A549 (cell line): ENCODE results near the gene CYP4X1. TPM values are rescaled to one million over a fixed set of nuclear protein-coding genes. Genes with fewer than 3 reads are reported as not detected.
"Not testable (repeated sequence)": the region's sequence is repeated elsewhere in the genome, so short reads cannot be mapped to it uniquely, and the experiment has no call there.

Experiments
- ATAC-seq, 2 experiments: fragments of 200-7000 bp in 1 of 2; fragments of >200 bp in 1 of 2; cut with Nextera tagmentation in 1 of 2; cut with Tn5 transposase in 1 of 2; 3 replicates each; pipeline versions ENCODE4 v1.8.0 to v1.9.1; 2018 to 2020; ENCODE audit warnings: mild to moderate bottlenecking in 1 of 2, moderate library complexity in 1 of 2
- CTCF ChIA-PET: fragments of 300-600 bp; sonication (Branson Sonifier 250); formaldehyde crosslinking; extraction: SDS; loops from one replicate; lab custom pipeline; 2021; ENCODE audit warnings: antibody characterized with exemption, inconsistent platforms; lab: Yijun Ruan, JAX
- POLR2A ChIA-PET: fragments of 350-600 bp; formaldehyde crosslinking; extraction: SDS; loops from one replicate; lab custom pipeline; 2021; ENCODE audit warnings: antibody characterized with exemption, inconsistent platforms; lab: Yijun Ruan, JAX
- DNase-seq, 2 experiments: peaks; one replicate each; pipeline versions ENCODE4 v3.0.0 to v3.0.0-alpha.2; 2011 to 2016; ENCODE audit warnings: low read depth in 1 of 2, low spot score in 1 of 2
- FAIRE-seq: peaks from 2 replicates; lab custom pipeline; 2011; peaks lifted over from hg19 to GRCh38; lab: Jason Lieb, UNC
- H3K27ac ChIP-seq, 2 experiments: fragments of >200 bp; sonication (Bioruptor Twin); formaldehyde crosslinking; 3 replicates each; pipeline ENCODE4 v1.5.1; 2016 to 2017
- H3K4me1 ChIP-seq: fragments of >200 bp; sonication (Bioruptor Twin); formaldehyde crosslinking; 3 replicates; pipeline ENCODE4 v1.6.1; 2016
- H3K4me2 ChIP-seq: fragments of >200 bp; sonication (Bioruptor Twin); formaldehyde crosslinking; 3 replicates; pipeline ENCODE4 v1.6.1; 2016
- H3K4me3 ChIP-seq: fragments of >200 bp; sonication (Bioruptor Twin); formaldehyde crosslinking; 3 replicates; pipeline ENCODE4 v1.5.1; 2016
- H3K9me3 ChIP-seq: fragments of >200 bp; sonication (Bioruptor Twin); formaldehyde crosslinking; 3 replicates; pipeline ENCODE4 v1.6.1; 2016
- ESRRA ChIP-seq: fragments of 150-350 bp; IDR thresholded peaks from 2 replicates; pipeline ENCODE4 v1.6.1; 2014; ENCODE audit warnings: mild to moderate bottlenecking, low read length, borderline replicate concordance
- GATA3 ChIP-seq: IDR thresholded peaks from 2 replicates; pipeline ENCODE4 v1.6.1; 2012; ENCODE audit warnings: borderline replicate concordance
- HEYL ChIP-seq: fragments of 250-450 bp; sonication (Bioruptor Pico); IDR thresholded peaks from 2 replicates; pipeline ENCODE4 v1.8.0; 2021; ENCODE audit warnings: mild to moderate bottlenecking, moderate library complexity
- HOXB5 ChIP-seq: fragments of 250-450 bp; sonication (Bioruptor Pico); IDR thresholded peaks from 2 replicates; pipeline ENCODE4 v1.5.0; 2020; ENCODE audit warnings: mild to moderate bottlenecking, moderate library complexity
- PHF8 ChIP-seq: fragments of 200-600 bp; sonication (generic); IDR thresholded peaks from 2 replicates; pipeline ENCODE4 v1.6.1; 2016; ENCODE audit warnings: low read depth, mild to moderate bottlenecking, antibody characterized with exemption, moderate library complexity, borderline replicate concordance
- RFX5 ChIP-seq: fragments of 450-650 bp; IDR thresholded peaks from 2 replicates; pipeline ENCODE4 v1.7.1; 2014; ENCODE audit warnings: antibody characterized with exemption, mild to moderate bottlenecking, moderate library complexity
- SMC3 ChIP-seq: fragments of >200 bp; sonication (Bioruptor Twin); formaldehyde crosslinking; IDR thresholded peaks from 3 replicates; pipeline ENCODE4 v1.6.1; 2018; ENCODE audit warnings: inconsistent platforms
- WGBS: methylation state at CpG from one replicate; pipeline ENCODE4 v1.1.6; 2017; ENCODE audit errors: missing lambda C conversion rate; 5-methylcytosine and 5-hydroxymethylcytosine counted together
- polyA plus RNA-seq, 4 experiments: library from polyadenylated mRNA; depleted of rRNA in 3 of 4; stranded (reverse); fragments of >200 nt; fragmentation: RNase III in 1 of 4; extraction: RNeasy Plus Mini Kit Qiagen cat#74134 plus additional on column Dnase treatment in 1 of 4; gene quantifications; 2 replicates in 3 of 4; 3 replicates in 1 of 4; pipeline ENCODE4 v1.2.3, GENCODE V29; 2011 to 2017
- TF ChIP-seq, protein P1 (sequence below): fragments of 150-350 bp; IDR thresholded peaks from 2 replicates; pipeline ENCODE4 v1.6.1; 2014; ENCODE audit warnings: low read depth, mild to moderate bottlenecking, low read length
- TF ChIP-seq, protein P2 (sequence below): fragments of 250-450 bp; sonication (Bioruptor Pico); IDR thresholded peaks from 2 replicates; pipeline ENCODE4 v1.5.0; 2021; ENCODE audit warnings: mild to moderate bottlenecking, moderate library complexity, borderline replicate concordance
- TF ChIP-seq, protein P3 (sequence below): fragments of >200 bp; sonication (Bioruptor Twin); formaldehyde crosslinking; IDR thresholded peaks from 2 replicates; pipeline ENCODE4 v1.6.1; 2016

Gene CYP4X1
- polyA plus RNA-seq, 2 of the 4 experiments (the other 2 are of a cell fraction), result not detected

DNA sequence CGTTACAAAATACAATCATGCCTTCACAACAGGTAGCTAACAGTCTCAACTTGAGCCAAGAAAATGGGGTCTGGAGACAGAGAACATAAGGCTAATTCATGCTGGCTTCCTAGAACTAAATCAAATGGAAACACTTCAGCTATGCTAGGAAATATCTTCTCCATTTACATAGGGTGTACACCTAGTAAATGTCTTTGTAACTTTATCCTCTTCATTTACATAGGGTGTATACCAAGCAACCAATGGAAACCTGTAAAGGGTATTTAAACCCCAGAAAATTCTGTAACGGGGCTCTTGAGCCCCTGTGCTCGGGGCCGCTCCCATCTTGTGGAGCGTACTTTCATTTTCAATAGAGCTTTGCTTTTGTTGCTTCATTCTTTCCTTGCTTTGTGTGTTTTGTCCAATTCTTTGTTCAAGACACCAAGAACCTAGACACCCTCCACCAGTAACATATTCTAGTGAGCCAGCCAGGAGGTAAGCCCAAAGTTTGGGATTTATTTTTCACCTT, 19.5 kb upstream of the CYP4X1 start:
- WGBS, result 22% methylated on average over 5 of the region's 5 CpGs
- no peak overlapping the region for H3K4me3 ChIP-seq
- ATAC-seq (no peak), FAIRE-seq (no peak), DNase-seq (no peak)
- 0 out of 3 replicates have a peak overlapping the region, but pooled peaks have one; percentile 25 for H3K4me2 ChIP-seq
- H3K9me3 ChIP-seq, result no peaks in the 10 kb centered on the region
- POLR2A ChIA-PET, result no interaction called here
- H3K4me1 ChIP-seq, result no peaks in the 10 kb centered on the region
- TF ChIP-seq PHF8, result no peak
- TF ChIP-seq, all 56 proteins: peak for 0
- CTCF ChIA-PET, result no interaction called here
- no peak overlapping the region for H3K27ac ChIP-seq

DNA sequence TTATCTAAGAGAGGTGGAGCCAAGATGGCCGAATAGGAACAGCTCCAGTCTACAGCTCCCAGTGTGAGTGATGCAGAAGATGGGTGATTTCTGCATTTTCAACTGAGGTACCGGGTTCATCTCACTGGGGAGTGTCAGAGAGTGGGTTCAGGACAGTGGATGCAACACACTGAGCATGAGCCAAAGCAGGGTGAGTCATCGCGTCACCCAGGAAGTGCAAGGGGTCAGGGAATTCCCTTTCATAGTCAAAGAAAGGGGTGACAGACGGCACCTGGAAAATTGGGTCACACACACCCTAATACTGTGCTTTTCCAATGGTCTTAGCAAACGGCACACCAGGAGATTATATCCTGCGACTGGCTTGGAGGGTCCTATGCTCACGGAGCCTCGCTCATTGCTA, 17.0 kb upstream of the CYP4X1 start:
- CTCF ChIA-PET, FAIRE-seq, DNase-seq, POLR2A ChIA-PET, H3K9me3 ChIP-seq, H3K4me2 ChIP-seq, H3K4me3 ChIP-seq, ATAC-seq, H3K4me1 ChIP-seq, H3K27ac ChIP-seq: not testable (repeated sequence)
- WGBS, result 54% methylated on average over 9 of the region's 9 CpGs

DNA sequence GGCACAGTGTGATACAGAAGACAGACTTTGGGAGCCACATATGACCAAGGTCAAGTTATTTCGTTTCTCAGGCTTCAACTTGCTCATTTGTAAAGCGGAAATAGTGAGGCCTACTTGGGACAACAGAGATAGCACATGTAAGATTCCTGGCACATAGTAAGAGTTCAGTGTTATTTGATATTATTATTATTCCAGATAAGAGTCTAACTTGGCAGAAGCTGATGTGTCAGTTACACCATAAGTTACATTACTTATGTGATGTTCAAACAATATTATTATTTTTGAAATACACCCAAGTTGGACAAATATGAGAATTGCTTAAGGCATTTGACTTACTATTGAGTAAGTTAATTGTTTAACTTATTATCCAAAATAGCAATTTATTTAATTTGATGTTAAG, 10.2 kb upstream of the CYP4X1 start:
- no peak overlapping the region for H3K27ac ChIP-seq
- WGBS, result 43% methylated on average over 2 of the region's 2 CpGs
- no peak for FAIRE-seq
- H3K4me2 ChIP-seq, result no peak overlapping the region
- POLR2A ChIA-PET, result no interaction called here
- no peaks in the 10 kb centered on the region for H3K4me1 ChIP-seq
- H3K4me3 ChIP-seq, result no peak overlapping the region
- ATAC-seq, result no peak
- DNase-seq, result no peak
- H3K9me3 ChIP-seq, result no peaks in the 10 kb centered on the region
- CTCF ChIA-PET, result no interaction called here
- no peak for TF ChIP-seq ESRRA

DNA sequence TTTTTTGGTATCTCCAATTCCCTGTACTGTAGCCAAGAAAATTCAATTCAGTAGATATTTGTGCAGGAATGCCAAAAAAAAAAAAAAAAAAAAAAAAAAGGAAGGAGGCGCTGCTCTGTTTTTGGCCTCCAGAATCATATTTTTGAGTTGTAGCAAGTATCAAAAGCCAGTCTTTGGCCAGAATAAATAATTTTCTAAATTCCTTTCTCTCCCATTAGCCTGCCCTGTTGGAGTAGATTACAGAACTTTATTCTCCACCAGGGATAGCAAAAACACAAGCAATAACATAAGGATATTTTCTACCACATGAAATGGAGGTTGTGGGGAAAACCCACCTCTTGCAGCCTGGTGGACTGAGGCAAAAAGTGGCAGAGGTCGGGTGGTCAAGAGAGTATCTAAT, 2.4 kb upstream of the CYP4X1 start:
- Histone ChIP-seq H3K4me3 (no peak overlapping the region), H3K4me1 (no peaks in the 10 kb centered on the region), H3K4me2 (no peak overlapping the region), H3K9me3 (no peaks in the 10 kb centered on the region), H3K27ac (no peak overlapping the region)
- no peak for FAIRE-seq
- 51% methylated on average over 2 of the region's 2 CpGs for WGBS
- POLR2A ChIA-PET, result no interaction called here
- DNase-seq, result no peak
- CTCF ChIA-PET, result interaction anchor here (1.3 kb wide), 1 partner anchor 30 kb away, joined by 3 read pairs; no protein-coding TSS in a partner anchor
- TF ChIP-seq GATA3, result no peak
- no peak for TF ChIP-seq HOXB5 (CRISPR knock-in tag)
- TF ChIP-seq RFX5, result no peak
- no peak for ATAC-seq

DNA sequence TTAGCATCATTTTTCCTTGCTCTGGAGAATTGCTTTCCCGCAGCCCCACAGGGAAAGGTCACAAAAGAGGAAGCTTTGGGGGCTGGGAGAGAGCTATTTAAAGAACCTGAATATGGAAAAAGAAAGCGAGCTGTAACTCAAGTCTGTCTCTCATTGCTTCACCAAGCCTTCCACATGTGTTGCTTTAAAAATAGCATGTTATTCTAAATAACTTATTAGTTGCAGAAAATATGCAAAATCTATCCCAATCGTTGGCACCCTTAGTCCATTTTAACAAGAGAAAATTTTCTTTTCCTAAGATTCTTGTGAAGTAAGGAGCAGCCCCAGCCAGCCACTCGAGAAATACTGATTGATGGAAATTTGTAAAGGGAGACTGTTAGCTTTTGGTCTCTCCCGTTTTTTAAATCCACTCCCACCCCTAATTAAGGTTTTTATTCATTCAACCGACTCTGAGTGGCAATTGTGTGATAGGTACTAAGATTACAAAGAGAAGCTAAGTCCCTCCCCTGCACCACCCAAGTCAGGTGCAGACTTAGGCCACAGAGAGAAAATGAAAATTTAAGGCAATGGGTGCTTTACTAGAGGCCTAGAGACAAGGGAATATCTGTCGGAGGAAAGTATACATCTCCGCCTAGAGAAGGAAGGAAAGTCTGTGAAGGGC, 802 bp downstream of the CYP4X1 start:
- Histone ChIP-seq H3K9me3 (no peaks in the 10 kb centered on the region), H3K4me3 (no peak overlapping the region), H3K4me2 (no peak overlapping the region; the same call in 2 of the 3 replicates), H3K4me1 (no peaks in the 10 kb centered on the region), H3K27ac (no peak overlapping the region)
- WGBS, result 33% methylated on average over 8 of the region's 8 CpGs
- DNase-seq (no peak), ATAC-seq (no peak), FAIRE-seq (no peak)
- TF ChIP-seq, protein P1, sequence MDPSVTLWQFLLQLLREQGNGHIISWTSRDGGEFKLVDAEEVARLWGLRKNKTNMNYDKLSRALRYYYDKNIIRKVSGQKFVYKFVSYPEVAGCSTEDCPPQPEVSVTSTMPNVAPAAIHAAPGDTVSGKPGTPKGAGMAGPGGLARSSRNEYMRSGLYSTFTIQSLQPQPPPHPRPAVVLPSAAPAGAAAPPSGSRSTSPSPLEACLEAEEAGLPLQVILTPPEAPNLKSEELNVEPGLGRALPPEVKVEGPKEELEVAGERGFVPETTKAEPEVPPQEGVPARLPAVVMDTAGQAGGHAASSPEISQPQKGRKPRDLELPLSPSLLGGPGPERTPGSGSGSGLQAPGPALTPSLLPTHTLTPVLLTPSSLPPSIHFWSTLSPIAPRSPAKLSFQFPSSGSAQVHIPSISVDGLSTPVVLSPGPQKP, result no peak
- TF ChIP-seq, protein P2, sequence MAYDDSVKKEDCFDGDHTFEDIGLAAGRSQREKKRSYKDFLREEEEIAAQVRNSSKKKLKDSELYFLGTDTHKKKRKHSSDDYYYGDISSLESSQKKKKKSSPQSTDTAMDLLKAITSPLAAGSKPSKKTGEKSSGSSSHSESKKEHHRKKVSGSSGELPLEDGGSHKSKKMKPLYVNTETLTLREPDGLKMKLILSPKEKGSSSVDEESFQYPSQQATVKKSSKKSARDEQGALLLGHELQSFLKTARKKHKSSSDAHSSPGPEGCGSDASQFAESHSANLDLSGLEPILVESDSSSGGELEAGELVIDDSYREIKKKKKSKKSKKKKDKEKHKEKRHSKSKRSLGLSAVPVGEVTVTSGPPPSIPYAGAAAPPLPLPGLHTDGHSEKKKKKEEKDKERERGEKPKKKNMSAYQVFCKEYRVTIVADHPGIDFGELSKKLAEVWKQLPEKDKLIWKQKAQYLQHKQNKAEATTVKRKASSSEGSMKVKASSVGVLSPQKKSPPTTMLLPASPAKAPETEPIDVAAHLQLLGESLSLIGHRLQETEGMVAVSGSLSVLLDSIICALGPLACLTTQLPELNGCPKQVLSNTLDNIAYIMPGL, result no peak
- TF ChIP-seq HEYL (CRISPR knock-in tag) (no peak), SMC3 (no peak)
- TF ChIP-seq, protein P3, sequence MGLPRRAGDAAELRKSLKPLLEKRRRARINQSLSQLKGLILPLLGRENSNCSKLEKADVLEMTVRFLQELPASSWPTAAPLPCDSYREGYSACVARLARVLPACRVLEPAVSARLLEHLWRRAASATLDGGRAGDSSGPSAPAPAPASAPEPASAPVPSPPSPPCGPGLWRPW, result no peak
- CTCF ChIA-PET, result no interaction called here
- POLR2A ChIA-PET, result no interaction called here
